Stimulated activated naive CD8-positive, alpha-beta T cell treated with anti-CD3 and anti-CD28 coated beads, Interleukin-15, amount 100 ng/mL, for 72 hours (primary cell): ENCODE results near the gene CCDC136.

Experiments
- ATAC-seq: fragments of 150-1000 bp; cut with Tn5 transposase; 2 replicates; pipeline ENCODE4 v1.10.0; 2021; ENCODE audit warnings: mild to moderate bottlenecking, moderate library complexity
- DNase-seq, 2 donors: peaks; one replicate each; pipeline ENCODE4 v3.0.0; 2021 to 2022
- H3K27ac Mint-ChIP-seq, 2 donors: one replicate each; pipeline ENCODE4 v1.8.0; 2022; ENCODE audit warnings: mild to moderate bottlenecking in 2 of 2, mixed read lengths in 2 of 2, moderate library complexity in 2 of 2
- H3K27me3 Mint-ChIP-seq: one replicate; pipeline ENCODE4 v1.8.0; 2022; ENCODE audit warnings: mixed read lengths
- H3K4me1 Mint-ChIP-seq: one replicate; pipeline ENCODE4 v1.8.0; 2022; ENCODE audit warnings: mild to moderate bottlenecking, mixed read lengths
- H3K4me3 Mint-ChIP-seq, 2 donors: one replicate each; pipeline ENCODE4 v1.8.0; 2022; ENCODE audit warnings: mild to moderate bottlenecking in 2 of 2, mixed read lengths in 2 of 2, moderate library complexity in 1 of 2
- H3K9me3 Mint-ChIP-seq, 2 donors: one replicate each; pipeline ENCODE4 v1.8.0; 2022; ENCODE audit warnings: mixed read lengths in 2 of 2

Gene CCDC136

GRCh38 chr7:128831994-128832879, 40.5 kb downstream of the CCDC136 start:
- peaks cover 63% of the 10 kb centered on the region for H3K27me3 Mint-ChIP-seq
- H3K9me3 Mint-ChIP-seq, result no peaks in the 10 kb centered on the region
- peak overlapping the region in 1 of 2 donors; percentile 10 for H3K4me3 Mint-ChIP-seq
- peaks cover 44% of the 10 kb centered on the region for H3K4me1 Mint-ChIP-seq
- DNase-seq, result no peak
- no peak overlapping the region for H3K27ac Mint-ChIP-seq
- peak; percentile 22 for ATAC-seq

GRCh38 chr7:128832880-128833147, 41.0 kb downstream of the CCDC136 start:
- Mint-ChIP-seq H3K27ac (no peak overlapping the region), H3K27me3 (peaks cover 58% of the 10 kb centered on the region), H3K4me3 (no peak overlapping the region), H3K4me1 (peaks cover 44% of the 10 kb centered on the region), H3K9me3 (no peaks in the 10 kb centered on the region)
- ATAC-seq (no peak), DNase-seq (no peak)

GRCh38 chr7:128833148-128833945, 41.6 kb downstream of the CCDC136 start:
- Mint-ChIP-seq H3K27ac (no peak overlapping the region), H3K27me3 (peaks cover 52% of the 10 kb centered on the region), H3K4me1 (peaks cover 44% of the 10 kb centered on the region), H3K4me3 (no peak overlapping the region), H3K9me3 (no peaks in the 10 kb centered on the region)
- no peak for ATAC-seq
- no peak for DNase-seq

GRCh38 chr7:128833946-128834325, 42.2 kb downstream of the CCDC136 start:
- Mint-ChIP-seq H3K4me1 (peaks cover 44% of the 10 kb centered on the region), H3K27me3 (peaks cover 46% of the 10 kb centered on the region), H3K4me3 (no peak overlapping the region), H3K27ac (no peak overlapping the region), H3K9me3 (no peaks in the 10 kb centered on the region)
- DNase-seq (no peak), ATAC-seq (no peak)

GRCh38 chr7:128835231-128835751, 43.5 kb downstream of the CCDC136 start:
- Mint-ChIP-seq H3K9me3 (no peaks in the 10 kb centered on the region), H3K27ac (no peak overlapping the region), H3K4me1 (peaks cover 33% of the 10 kb centered on the region), H3K4me3 (no peak overlapping the region), H3K27me3 (peaks cover 33% of the 10 kb centered on the region)
- DNase-seq (no peak), ATAC-seq (no peak)

GRCh38 chr7:128835790-128836641, 44.2 kb downstream of the CCDC136 start:
- DNase-seq, result no peak
- H3K27ac Mint-ChIP-seq, result no peak overlapping the region
- peaks cover 31% of the 10 kb centered on the region for H3K4me1 Mint-ChIP-seq
- peaks cover 26% of the 10 kb centered on the region for H3K27me3 Mint-ChIP-seq
- no peaks in the 10 kb centered on the region for H3K9me3 Mint-ChIP-seq
- H3K4me3 Mint-ChIP-seq, result no peak overlapping the region
- ATAC-seq, result no peak

- DNase-seq (no peak), ATAC-seq (no peak)
- no peaks in the 10 kb centered on the region for H3K9me3 Mint-ChIP-seq
- peaks cover 30% of the 10 kb centered on the region for H3K4me1 Mint-ChIP-seq
- H3K27ac Mint-ChIP-seq, result no peak overlapping the region
- no peak overlapping the region for H3K4me3 Mint-ChIP-seq
- peaks cover 17% of the 10 kb centered on the region for H3K27me3 Mint-ChIP-seq
Observed at GRCh38 chr7:128836729-128837348, 45.1 kb downstream of the CCDC136 start.

- Mint-ChIP-seq H3K4me1 (peaks cover 29% of the 10 kb centered on the region), H3K9me3 (no peaks in the 10 kb centered on the region), H3K4me3 (no peak overlapping the region), H3K27ac (no peak overlapping the region), H3K27me3 (peaks cover 11% of the 10 kb centered on the region)
- no peak for ATAC-seq
- DNase-seq, result no peak
Observed at GRCh38 chr7:128837521-128837921, 45.8 kb downstream of the CCDC136 start.

GRCh38 chr7:128838109-128838779, 46.5 kb downstream of the CCDC136 start:
- Mint-ChIP-seq H3K27me3 (peaks cover 7% of the 10 kb centered on the region), H3K27ac (no peak overlapping the region), H3K4me3 (no peak overlapping the region), H3K9me3 (no peaks in the 10 kb centered on the region), H3K4me1 (peaks cover 24% of the 10 kb centered on the region)
- DNase-seq, result no peak
- peak; percentile 6 for ATAC-seq

GRCh38 chr7:128838981-128839731, 47.4 kb downstream of the CCDC136 start:
- no peaks in the 10 kb centered on the region for H3K9me3 Mint-ChIP-seq
- no peaks in the 10 kb centered on the region for H3K27me3 Mint-ChIP-seq
- ATAC-seq (no peak), DNase-seq (no peak)
- H3K4me1 Mint-ChIP-seq, result peaks cover 19% of the 10 kb centered on the region
- no peak overlapping the region for H3K27ac Mint-ChIP-seq
- H3K4me3 Mint-ChIP-seq, result no peak overlapping the region

GRCh38 chr7:128839751-128840177, 48.0 kb downstream of the CCDC136 start:
- no peak for ATAC-seq
- Mint-ChIP-seq H3K4me3 (no peak overlapping the region), H3K9me3 (no peaks in the 10 kb centered on the region), H3K4me1 (peaks cover 19% of the 10 kb centered on the region), H3K27ac (no peak overlapping the region), H3K27me3 (no peaks in the 10 kb centered on the region)
- DNase-seq, result no peak

GRCh38 chr7:128840326-128841170, 48.8 kb downstream of the CCDC136 start:
- H3K27me3 Mint-ChIP-seq, result no peaks in the 10 kb centered on the region

GRCh38 chr7:128841171-128841690, 49.5 kb downstream of the CCDC136 start:
- DNase-seq, result no peak

More at GRCh38 chr7:128840326-128841170, 48.8 kb downstream of the CCDC136 start:
- no peak overlapping the region for H3K27ac Mint-ChIP-seq
- peaks cover 19% of the 10 kb centered on the region for H3K4me1 Mint-ChIP-seq
- no peaks in the 10 kb centered on the region for H3K9me3 Mint-ChIP-seq
- H3K4me3 Mint-ChIP-seq, result no peak overlapping the region
- no peak for ATAC-seq
- no peak for DNase-seq

More at GRCh38 chr7:128841171-128841690, 49.5 kb downstream of the CCDC136 start:
- Mint-ChIP-seq H3K4me1 (peaks cover 19% of the 10 kb centered on the region), H3K27me3 (no peaks in the 10 kb centered on the region), H3K27ac (no peak overlapping the region), H3K9me3 (no peaks in the 10 kb centered on the region), H3K4me3 (no peak overlapping the region)
- ATAC-seq, result no peak
